ENCODE results near the gene ARSB.

GRCh38 chr5:78895616-78896015 lies 89.5 kb downstream of the ARSB start:
- TF ChIP-seq POLR2A (IDR thresholded peaks at IDR 0.05) (no peak), POLR2AphosphoS5 (IDR thresholded peaks at IDR 0.05) (no peak), CTCF (IDR thresholded peaks at IDR 0.05) (no peak)
